Fibroblast of skin of left biceps (primary cell): Measurements from ENCODE around the gene HRCT1.
A peak's percentile ranks its signal among the peaks of the same experiment; 100 is the strongest.
"Not testable (repeated sequence)": the region's sequence is repeated elsewhere in the genome, so short reads cannot be mapped to it uniquely, and the experiment has no call there.

ENCODE experiments used
- DNase-seq, 2 experiments: peaks; one replicate each; pipeline ENCODE4 v3.0.0-alpha.2; 2013; ENCODE audit warnings: low read depth in 2 of 2

The HRCT1 gene

DNA sequence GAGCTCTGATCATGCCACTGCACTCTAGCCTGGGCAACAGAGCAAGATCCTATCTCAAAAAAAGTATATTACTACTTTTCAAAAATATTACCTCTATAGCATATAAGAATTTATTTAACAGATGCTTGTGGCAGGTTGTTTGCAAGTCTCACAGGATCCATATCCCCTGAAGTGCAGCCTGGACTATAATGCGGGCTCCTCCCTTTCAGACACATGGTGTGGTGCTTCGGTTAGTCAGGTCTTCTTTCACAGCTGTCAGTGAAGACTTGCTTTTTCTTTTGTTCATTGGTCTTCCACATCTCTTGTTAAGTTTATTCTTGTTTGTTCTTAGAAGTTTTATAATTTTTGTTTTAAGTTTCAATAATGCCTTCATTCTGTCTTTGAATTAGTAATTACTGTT is 9.4 kb upstream of the HRCT1 start:
- no peak for DNase-seq

DNA sequence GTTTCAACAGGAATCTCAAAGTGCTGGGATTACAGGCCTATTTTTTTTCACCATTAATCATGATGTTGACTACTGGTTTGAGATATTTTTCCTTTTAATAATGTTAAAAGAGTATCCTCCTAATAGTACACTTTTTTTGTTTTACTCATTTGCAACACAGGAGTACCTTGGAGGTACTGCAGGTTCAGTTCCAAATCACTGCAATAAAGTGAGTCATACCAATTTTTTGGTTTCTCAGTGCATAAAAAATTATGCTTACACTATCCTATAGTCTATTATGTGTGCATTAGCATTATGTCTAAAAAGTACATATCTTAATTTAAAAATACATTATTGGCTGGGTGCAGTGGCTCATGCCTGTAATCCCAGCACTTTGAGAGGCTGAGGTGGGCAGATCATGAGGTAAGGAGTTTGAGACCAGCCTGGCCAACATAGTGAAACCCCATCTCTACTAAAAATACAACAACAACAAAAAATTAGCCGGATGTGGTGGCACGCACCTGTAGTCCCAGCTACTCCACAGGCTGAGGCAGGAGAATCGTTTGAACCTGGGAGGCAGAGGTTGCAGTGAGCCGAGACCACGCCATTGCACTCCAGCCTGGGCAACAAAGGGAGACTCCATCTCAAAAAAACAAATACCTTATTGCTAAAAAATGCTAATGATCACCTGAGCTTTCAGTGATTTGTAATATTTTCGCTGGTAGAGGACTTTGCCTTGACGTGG is 8.5 kb upstream of the HRCT1 start:
- DNase-seq, result not testable (repeated sequence)

DNA sequence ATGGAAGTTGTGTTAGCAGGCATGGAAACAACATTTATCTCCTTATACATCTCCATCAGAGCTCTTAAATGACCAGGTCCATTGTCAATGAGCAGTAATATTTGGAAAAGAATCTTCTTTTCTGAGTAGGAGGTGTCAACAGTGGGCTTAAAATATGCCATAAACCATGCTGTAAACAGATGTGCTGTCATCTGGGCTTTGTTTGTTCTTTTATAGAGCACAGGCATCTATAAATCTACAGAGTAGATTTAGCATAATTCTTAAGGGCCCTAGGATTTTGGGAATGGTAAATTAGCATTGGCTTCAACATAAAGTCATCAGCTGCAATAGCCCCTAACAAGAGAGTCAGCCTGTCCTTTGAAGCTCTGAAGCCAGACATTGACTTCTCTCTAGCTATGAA is 7.7 kb upstream of the HRCT1 start:
- DNase-seq, result no peak

DNA sequence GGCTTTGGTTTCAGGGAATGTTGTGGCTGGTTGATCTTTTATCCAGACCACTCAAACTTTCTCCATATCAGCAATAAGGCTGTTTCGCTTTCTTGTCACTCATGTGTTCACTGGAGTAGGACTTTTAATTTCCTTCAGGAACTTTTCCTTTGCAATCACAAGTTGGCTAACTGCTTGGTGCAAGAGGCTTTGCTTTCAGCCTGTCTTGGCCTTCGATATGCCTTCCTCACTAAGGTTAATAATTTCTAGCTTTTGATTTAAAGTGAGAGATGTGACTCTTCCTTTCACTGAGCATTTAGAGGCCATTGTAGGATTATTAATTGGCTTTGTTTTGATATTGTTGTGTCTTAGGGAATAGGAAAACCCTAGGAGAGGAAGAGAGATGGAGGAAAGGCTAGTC is 7.0 kb upstream of the HRCT1 start:
- no peak for DNase-seq

DNA sequence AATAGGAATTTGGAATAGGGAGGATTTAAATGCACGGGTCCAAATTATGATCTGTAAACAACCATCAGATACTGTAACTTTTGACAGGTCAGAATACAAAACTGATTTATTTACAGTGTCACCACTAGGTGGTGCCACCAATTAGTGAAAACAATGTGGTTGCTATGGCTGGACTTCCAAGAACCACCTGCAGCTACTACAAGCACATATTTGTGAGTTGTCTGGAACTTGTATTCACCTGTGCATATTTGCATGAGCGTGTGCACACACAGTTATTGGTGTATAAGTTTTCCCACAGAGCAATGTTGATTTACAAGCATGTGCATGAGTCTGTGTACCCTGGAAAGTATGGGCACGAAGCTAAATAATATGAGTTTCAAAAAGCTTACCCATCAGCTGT is 3.0 kb upstream of the HRCT1 start:
- DNase-seq, result no peak

DNA sequence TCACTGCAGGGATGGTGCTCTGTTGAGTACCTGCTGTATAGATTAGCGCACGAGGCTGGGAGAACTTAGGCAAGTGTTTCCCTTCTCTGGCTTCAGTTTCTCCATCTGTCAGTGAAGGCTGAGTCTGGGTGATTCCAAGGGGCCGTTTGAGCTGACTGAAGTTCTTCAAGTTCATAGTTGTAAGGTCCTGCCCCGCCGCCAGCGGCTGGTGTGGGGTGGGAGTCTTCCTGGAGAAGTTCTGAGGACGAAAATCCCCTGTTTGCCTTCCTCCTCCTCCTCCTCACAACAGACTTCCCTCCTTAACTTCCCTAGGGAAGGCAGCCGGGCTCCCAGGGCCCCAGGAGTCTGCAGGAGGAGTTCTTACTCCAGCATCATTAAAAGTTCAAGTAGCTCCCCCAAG is 1.7 kb upstream of the HRCT1 start:
- DNase-seq, result no peak

DNA sequence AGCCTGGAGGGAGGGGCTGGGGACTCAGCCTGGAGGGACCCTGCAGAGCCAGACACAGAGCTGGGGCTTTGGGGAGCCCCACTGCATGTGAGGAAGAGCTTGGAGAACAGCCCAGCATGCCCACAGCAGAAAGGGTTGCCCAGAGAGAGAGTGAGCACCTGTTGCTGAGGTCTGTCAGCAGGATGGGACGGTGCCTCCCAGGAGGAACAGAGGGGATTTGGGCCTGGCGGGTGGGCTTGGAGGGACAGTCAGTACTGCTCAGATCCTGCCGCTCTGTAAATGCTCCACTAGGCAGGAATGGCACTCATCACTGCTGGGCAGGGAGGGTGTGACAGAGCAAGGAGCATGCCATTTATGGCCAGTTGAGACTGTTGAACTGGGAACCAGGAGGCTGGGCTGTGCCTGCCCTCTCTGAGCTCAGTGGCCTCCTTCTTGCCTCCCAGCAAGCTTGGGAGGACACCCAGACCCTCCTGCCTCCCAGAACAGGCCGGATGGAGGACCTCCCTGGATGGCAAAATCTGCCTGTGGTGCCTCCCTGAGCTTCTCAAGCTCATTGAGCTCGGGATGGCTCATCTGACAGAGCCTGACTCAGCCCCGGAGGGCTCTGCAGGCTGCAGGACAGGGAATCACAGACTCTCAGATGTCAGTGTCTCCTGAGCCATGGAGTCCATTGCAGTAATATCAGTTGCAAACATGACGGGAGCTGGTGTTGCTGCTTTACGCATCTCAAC is 786 bp upstream of the HRCT1 start:
- DNase-seq, result no peak

DNA sequence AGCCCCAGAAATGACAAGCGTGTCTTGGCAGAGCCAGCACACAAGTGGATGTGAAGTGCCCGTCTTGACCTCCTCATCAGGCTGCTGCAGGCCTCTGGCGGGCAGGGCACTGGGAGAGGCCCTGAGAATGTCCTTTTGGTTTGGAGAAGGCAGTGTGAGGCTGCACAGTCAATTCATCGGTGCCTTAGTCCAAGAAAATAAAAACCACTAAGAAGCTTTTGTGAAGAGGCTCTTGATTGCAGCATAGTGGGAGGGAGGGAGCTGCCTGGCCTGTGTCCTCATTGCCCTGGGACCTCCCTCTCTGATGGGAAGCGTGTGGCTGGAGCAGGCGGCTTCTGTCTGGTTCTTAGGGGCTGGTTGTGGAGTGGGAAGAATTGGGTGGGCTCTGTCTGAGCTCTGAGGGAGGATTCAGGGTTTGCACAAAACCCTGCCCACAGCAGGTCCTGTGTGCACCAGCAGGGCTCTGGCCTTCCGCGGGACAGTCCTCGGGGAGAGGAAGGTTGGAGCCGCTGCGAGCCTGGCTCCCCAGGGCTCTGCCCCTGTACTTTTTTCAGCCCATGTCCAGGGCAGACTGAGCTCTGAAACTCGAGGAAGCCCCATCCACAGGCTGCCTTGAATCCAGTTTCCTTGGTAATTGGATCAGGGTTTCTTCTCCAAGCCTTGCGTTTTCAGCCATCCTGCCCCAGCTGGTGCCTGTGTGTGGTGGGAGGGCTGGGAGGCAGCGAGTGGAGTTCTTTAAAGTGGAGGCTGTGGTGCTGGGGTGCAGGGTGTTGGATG is 1.1 kb downstream of the HRCT1 start:
- peak in 1 of 2 experiments; percentile 44 for DNase-seq

DNA sequence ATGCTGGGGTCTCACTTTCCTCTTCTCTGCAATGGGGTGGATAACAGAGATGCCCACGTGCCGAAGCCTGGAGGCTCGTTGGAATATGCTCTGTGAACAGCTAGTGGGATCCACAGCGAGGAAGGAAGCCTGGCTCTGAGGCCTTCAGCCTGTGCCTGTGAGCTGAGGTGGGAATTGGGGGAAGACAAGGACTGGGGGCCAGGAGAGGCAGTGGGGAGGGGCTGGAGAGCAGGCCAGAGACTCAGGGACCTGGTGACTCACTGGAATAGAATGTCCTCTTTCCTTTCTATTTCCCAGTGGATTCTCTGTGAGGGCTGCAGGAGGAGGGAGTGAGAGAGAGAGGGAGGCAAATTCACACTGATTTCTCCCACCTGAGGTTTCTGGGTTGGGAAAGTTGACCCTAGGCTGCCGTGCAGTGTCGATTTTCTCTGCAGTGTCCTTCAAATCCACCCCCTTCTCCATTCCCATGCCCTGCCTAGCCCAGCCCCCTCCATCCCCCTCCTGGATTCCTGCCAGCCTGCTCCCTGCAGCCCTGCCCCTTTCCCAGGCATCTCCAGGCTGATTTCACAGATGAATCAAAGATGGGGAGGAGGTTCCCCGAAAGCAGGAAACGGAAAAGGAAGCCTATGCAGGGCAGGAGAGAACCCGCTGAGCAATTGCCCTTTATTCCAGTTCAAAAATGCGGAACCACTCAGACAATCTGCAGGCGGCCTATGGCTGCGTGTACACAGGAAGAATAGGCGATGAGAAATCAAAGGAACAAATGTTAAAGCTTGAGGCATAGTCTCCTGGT is 1.9 kb downstream of the HRCT1 start:
- DNase-seq, result peak; percentile 89 to 91

DNA sequence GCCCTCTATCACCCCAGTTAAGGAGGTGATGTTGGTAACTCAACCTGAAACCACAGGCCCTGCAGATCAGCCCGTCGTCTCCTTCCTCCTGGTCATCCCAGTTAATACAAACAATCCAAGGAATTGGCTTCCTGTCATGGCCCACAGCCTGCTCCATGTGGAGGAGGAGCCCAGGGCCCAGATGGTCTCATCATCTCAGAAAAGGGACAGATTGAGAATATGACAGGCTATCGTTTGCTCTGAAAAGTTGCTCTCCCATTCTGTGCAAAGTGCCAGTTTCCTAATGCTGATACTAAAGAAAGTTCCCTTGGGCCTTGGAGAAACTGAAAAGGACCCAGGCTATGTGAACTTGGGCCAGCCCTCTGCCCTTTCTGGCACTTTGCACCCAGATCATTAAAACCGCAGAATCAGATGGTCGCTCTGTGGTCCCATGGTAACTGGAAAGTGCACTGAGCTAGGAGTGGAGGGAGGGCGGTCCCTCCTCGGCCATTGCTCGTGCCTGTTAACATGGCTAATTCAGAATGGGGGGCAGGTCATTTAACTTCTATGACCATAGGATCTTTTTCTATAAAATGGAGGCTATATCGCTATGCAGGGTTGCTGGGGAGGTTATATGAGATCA is 2.6 kb downstream of the HRCT1 start:
- DNase-seq, result no peak

DNA sequence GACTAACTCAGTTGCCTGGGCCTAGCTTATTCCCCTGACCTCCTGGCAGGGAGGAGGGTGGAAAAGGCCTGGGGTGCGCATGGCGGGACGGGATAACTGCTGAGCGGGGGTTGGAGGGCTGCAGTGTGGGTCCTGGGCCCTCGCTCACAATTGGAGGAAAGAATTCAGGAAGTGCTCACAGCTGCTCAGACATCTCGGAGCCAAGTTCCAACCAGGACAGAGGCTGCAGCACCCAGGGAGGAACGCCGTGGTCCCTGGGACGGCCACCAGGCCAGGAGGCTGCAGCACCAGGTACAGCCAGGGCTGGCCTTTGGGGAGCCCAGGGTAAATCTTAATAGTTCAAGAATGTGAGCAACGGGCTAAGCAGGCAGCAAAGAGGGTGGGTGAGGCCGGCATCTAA is 3.3 kb downstream of the HRCT1 start, which contains the start of gene SPAAR:
SPAAR (plus strand) TSS at position 217 of the 400 bp plus-strand sequence. CDS start 974 bp downstream, outside the sequence.
- no peak for DNase-seq

DNA sequence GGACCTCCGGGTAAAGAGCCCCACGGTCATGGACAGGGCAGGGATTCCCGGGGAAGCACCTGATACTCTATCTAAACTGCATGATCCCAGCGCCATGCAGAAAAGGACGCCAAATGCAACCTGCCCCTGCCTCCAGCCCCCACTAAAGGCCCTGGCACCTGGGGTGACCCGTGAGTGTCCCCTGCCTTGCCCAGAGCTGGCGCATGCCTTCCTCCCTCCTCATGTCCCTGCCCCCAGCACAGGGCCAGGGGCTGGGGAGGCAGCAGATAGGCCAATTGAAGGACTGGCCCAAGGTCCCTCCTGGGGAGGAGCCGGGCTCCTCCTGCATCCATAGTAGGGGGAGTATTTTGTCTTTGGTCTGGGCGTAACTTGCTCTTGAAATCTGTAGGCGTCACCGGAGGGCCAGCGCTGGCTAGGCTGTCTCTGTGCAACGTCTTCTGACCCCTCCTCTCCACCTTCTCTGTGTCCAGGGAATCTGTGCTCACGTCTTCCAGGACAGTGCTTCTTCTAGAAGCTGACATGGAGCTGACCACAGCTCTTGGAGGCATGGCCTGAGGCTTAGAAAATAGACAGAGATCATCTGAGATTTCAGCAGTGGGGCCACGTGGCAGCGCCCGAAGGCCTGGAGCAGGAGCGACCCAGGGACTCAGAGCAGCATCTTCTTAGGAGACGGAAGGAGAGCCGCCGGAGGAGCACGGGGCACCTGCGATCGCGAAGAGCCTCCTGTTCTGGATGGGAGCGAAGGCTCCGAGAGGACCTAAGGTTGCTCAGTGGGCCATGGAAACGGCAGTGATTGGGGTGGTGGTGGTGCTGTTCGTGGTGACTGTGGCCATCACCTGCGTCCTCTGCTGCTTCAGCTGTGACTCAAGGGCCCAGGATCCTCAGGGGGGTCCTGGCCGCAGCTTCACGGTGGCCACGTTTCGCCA is 3.9 kb downstream of the HRCT1 start:
- DNase-seq, result no peak

DNA sequence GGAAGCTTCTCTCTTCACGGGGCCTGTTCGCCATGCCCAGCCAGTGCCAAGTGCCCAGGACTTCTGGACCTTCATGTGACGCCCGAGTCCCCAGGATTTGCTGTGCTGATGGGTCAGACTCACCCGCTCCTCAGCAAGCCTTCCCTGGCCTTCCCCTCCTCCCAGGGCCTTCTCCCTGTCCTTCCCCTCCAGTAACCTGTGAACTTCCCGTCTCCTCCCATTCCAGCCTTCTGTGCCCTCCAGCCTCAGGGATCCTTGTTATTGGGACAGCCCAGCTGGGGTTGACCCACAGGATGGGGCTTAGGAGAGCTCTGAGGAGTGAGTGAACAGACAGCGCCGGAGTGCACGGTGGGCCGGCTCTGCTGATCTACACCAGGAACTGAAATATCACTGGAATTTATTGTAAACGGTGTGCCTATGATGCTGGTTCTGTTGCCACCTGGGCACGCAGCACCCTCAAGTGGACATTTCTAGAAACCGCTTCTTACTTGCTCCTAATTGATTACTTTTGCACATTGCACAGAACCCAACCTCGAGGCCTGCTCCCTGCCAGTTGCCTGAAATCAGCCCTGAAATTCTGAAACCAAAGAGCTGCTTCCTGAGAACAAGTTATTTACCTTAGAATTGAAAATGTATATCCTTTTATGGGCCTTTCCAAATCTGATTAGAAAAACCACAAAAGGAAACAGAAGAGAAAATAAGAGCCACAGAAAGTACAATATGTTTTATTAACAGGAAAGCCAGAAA is 4.8 kb downstream of the HRCT1 start:
- no peak for DNase-seq

DNA sequence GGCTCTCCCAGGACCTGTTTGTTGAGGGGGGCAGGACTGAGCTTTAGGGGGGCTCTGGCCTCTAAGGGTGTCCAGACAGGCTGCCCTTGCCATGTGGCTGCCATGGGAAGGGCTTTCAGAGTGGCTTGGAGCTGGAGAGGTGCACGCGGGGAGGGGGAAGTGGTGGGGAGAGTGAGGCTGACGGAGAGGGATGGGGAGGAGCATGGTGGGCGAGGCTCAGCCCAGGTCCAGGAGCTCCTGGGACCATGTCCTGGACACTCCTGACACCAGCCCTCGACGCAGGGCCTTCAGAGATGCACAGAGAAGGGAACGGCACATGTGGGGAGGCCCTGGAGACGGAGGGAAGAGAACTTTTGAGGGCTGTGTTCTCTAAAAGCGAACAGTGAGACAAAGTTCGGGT is 5.7 kb downstream of the HRCT1 start:
- DNase-seq, result no peak

DNA sequence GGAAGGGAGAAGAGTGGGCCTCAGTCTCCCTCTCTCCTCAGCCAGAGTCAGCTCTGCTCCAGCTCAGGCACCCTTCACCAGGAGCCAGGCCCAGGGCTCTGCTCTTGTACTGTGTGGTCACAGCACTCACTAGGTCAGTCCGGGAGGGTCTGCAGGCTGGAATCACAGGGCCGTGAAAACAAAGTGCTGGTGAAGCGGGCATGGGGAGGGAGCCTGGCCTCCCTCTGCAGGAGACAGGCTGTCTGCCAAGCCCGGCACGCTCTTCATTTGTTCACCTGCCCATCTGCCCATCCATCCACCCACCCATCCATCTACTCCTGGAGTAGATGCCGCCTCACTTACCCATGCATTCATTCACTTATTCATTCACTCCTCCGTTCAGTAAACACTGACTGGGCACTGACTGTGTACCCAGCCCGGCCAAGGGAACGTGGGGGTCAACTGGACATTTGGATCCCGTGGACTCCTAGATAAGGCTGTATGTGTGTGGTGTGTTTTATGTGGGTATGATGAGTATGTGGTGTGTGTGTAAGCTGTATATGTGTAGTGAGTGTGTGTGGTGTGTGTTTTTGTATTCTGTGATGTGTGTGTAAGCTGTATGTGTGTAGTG is 6.9 kb downstream of the HRCT1 start:
- no peak for DNase-seq

DNA sequence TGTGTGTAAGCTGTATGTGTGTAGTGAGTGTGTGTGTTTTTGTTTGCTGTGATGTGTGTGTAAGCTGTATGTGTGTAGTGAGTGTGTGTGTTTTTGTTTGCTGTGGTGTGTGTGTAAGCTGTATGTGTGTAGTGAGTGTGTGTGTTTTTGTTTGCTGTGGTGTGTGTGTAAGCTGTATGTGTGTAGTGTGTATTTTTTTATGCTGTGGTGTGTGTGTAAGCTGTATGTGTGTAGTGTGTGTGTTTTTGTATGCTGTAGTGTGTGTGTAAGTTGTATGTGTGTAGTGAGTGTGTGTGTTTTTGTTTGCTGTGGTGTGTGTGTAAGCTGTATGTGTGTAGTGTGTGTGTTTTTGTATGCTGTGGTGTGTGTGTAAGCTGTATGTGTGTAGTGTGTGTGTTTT is 7.4 kb downstream of the HRCT1 start:
- not testable (repeated sequence) for DNase-seq

DNA sequence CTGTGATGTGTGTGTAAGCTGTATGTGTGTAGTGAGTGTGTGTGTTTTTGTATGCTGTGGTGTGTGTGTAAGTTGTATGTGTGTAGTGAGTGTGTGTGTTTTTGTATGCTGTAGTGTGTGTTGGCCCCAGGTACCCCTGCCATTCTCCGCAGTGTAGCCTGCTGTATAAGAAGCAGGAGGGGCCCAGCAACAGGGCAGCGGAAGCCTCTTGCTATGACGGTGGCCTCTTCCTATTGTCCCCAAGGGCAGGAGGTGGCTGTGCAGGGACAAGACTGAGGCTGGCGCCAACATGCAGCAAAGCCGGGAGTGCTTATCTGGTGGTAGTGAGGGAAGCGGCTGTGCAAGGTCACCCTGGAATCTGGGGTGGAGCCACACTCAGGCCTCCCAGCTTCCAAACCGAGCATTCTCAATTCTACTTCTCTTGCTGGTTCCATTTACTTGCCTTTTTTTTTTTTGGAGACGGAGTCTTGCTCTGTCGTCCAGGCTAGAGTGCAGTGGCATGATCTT is 8.4 kb downstream of the HRCT1 start:
- DNase-seq, result no peak

DNA sequence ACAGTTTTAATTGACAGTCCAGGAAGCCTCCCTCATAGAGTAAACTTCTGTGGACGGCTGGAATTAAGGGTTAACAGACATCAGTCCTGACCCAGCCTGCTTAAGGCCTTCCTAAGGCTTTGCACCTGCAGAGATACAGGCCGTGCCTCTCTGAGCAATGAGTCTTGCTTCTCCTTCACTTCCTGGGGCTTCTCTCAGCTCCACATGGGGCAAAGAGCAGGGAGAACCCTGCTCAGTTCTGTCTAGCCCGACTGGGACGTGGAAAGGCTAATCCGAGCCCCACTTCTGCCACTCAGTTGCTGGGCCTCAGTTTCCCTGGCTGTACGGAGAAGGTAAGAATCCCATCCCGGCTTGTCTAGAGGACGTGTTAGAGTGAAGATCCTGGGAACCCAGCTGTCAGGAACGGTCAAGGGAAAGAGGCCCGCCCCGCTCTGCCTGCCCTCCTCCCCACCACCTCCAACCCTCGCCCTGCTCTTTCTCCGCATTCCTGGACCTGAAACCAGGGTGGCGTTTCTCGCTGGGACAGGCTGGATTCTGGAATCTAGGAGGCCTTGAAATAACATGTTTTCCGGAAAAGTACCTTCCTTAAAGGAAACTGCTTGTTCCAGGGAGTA is 9.8 kb downstream of the HRCT1 start:
- DNase-seq, result no peak
